Mesendoderm (in vitro differentiated cells): ENCODE measurements around the gene SMYD1.

Source experiments
- DNase-seq: peaks from one replicate; pipeline ENCODE4 v3.0.0; 2013
- H2AK5ac ChIP-seq: 2 replicates; pipeline ENCODE4 v1.6.1; 2013; ENCODE audit warnings: low read length, inconsistent platforms
- H2BK120ac ChIP-seq: 2 replicates; pipeline ENCODE4 v1.6.1; 2013; ENCODE audit warnings: low read depth, mild to moderate bottlenecking, low read length, moderate library complexity, mixed read lengths
- H2BK15ac ChIP-seq: replicated peaks from 2 replicates; pipeline ENCODE4 v1.6.1; 2013; ENCODE audit warnings: low read depth, mild to moderate bottlenecking, moderate library complexity
- H2BK5ac ChIP-seq: 2 replicates; pipeline ENCODE4 v1.6.1; 2013; ENCODE audit warnings: low read length, inconsistent platforms
- H3K18ac ChIP-seq: 2 replicates; pipeline ENCODE4 v1.6.1; 2013; ENCODE audit warnings: mild to moderate bottlenecking, low read length, mixed read lengths
- H3K23ac ChIP-seq: one replicate; pipeline ENCODE4 v1.6.1; 2013; ENCODE audit warnings: low read length
- H3K27ac ChIP-seq: 2 replicates; pipeline ENCODE4 v1.5.1; 2013; ENCODE audit warnings: low read depth, mild to moderate bottlenecking, inconsistent platforms, low read length, moderate library complexity
- H3K27me3 ChIP-seq: 2 replicates; pipeline ENCODE4 v1.6.1; 2013; ENCODE audit warnings: low read length, control low read depth, mild to moderate bottlenecking, inconsistent platforms; ENCODE audit not compliant: insufficient read depth, poor library complexity
- H3K36me3 ChIP-seq: 2 replicates; pipeline ENCODE4 v1.6.1; 2013; ENCODE audit warnings: low read length, inconsistent platforms; ENCODE audit not compliant: control insufficient read depth, insufficient read depth
- H3K4ac ChIP-seq: one replicate; pipeline ENCODE4 v1.6.1; 2013; ENCODE audit warnings: low read depth, mild to moderate bottlenecking, low read length, moderate library complexity
- H3K4me1 ChIP-seq: 2 replicates; pipeline ENCODE4 v1.6.1; 2013; ENCODE audit warnings: low read depth, low read length, inconsistent platforms; ENCODE audit not compliant: control insufficient read depth
- H3K4me2 ChIP-seq: 2 replicates; pipeline ENCODE4 v1.6.1; 2013; ENCODE audit warnings: low read length
- H3K4me3 ChIP-seq: 2 replicates; pipeline ENCODE4 v1.5.1; 2013; ENCODE audit warnings: mild to moderate bottlenecking, low read length
- H3K56ac ChIP-seq: one replicate; pipeline ENCODE4 v1.6.1; 2013; ENCODE audit warnings: low read length
- H3K79me1 ChIP-seq: 2 replicates; pipeline ENCODE4 v1.6.1; 2013; ENCODE audit warnings: low read length, inconsistent platforms
- H3K79me2 ChIP-seq: 2 replicates; pipeline ENCODE4 v1.6.1; 2013; ENCODE audit warnings: mild to moderate bottlenecking, low read length; ENCODE audit not compliant: control insufficient read depth, insufficient read depth
- H3K9ac ChIP-seq: 2 replicates; pipeline ENCODE4 v1.6.1; 2013; ENCODE audit warnings: low read length, inconsistent platforms
- H4K5ac ChIP-seq: one replicate; pipeline ENCODE4 v1.6.1; 2013; ENCODE audit warnings: low read length
- H4K8ac ChIP-seq: one replicate; pipeline ENCODE4 v1.6.1; 2013; ENCODE audit warnings: low read depth, mild to moderate bottlenecking, control low read depth, low read length, moderate library complexity
- WGBS: extraction: QIAGEN DNeasy Blood & Tissue Kit; methylation state at CpG from one replicate; pipeline ENCODE4 v1.1.7; 2013; ENCODE audit warnings: low lambda C conversion rate, missing lambda C conversion rate; ENCODE audit not compliant: insufficient coverage; ENCODE audit errors: extremely low coverage; 5-methylcytosine and 5-hydroxymethylcytosine counted together

SMYD1 gene

GRCh38 chr2:88122141-88122884, 54.7 kb downstream of the SMYD1 start:
- no CpG with 5 or more reads among the region's 8 CpGs for WGBS
- Histone ChIP-seq H2BK15ac (no peak overlapping the region), H4K8ac (no peak overlapping the region), H3K27ac (no peak overlapping the region), H3K4me2 (no peak overlapping the region), H3K4ac (no peak overlapping the region), H3K56ac (no peak overlapping the region), H3K23ac (no peak overlapping the region), H3K4me3 (no peak overlapping the region), H2BK120ac (no peak overlapping the region), H3K79me1 (no peaks in the 10 kb centered on the region), H2AK5ac (no peak overlapping the region), H3K9ac (no peak overlapping the region), H3K4me1 (no peaks in the 10 kb centered on the region), H3K79me2 (no peaks in the 10 kb centered on the region), H2BK5ac (no peak overlapping the region), H4K5ac (no peak overlapping the region), H3K27me3 (no peaks in the 10 kb centered on the region), H3K18ac (no peak overlapping the region), H3K36me3 (no peaks in the 10 kb centered on the region)
- DNase-seq: no peak

GRCh38 chr2:88123164-88123974, 55.7 kb downstream of the SMYD1 start:
- Histone ChIP-seq H3K27me3 (no peaks in the 10 kb centered on the region), H2BK5ac (no peak overlapping the region), H3K36me3 (no peaks in the 10 kb centered on the region)

DNA sequence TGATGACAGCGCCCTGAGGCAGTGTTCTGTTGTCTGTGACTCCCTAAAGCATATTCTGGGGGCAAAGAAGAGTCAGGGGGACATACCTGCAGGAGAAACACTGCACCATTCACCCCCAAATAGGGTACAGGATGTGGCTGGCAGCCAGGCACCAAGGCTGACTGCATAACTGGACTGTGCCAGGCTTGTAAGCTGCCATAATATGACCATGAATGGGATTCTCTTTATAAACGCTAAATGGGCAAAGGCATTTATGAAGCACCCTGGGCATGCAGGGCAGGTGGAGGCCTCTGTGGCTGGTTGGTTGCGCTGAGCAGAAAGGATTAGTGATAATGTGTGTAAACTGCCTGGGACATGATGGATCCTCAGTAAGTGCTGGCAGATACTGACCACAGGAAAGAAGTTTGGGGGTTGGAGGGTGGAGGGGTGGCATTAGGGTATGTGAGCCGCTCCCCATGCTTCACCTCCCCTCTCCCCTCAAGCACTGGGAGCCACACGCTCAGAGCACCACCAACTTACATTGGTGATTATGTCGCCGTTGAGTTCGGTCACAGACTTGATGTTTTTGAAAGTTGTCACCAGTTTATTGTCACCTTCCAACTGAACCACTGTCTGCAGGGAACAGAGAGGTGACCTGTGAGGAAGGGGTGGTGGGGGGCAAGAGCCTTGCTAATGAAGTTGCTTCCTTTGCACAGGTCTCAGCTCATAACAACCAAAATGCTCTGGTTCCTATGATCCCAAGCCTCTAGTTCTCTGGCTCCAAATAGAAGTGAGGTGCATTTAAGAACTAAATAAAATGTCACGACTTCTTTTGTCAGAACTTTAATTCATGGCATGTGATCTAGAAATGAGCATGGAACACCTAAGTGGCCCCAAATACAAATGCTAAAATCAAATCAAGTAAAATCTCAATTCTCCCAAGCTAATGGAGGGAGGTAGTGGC, 56.6 kb downstream of the SMYD1 start:
- H3K18ac ChIP-seq: no peak overlapping the region
- no CpG with 5 or more reads among the region's 9 CpGs for WGBS
- H2AK5ac ChIP-seq: no peak overlapping the region
- no peaks in the 10 kb centered on the region for H3K4me1 ChIP-seq
- no peaks in the 10 kb centered on the region for H3K79me2 ChIP-seq
- no peaks in the 10 kb centered on the region for H3K36me3 ChIP-seq
- H3K4me3 ChIP-seq: no peak overlapping the region
- H3K4me2 ChIP-seq: no peak overlapping the region
- H4K5ac ChIP-seq: no peak overlapping the region
- no peak overlapping the region for H3K4ac ChIP-seq
- H3K27ac ChIP-seq: no peak overlapping the region
- DNase-seq: no peak
- H3K56ac ChIP-seq: no peak overlapping the region
- H3K27me3 ChIP-seq: no peaks in the 10 kb centered on the region
- no peak overlapping the region for H3K23ac ChIP-seq
- no peak overlapping the region for H4K8ac ChIP-seq
- no peaks in the 10 kb centered on the region for H3K79me1 ChIP-seq
- H2BK15ac ChIP-seq: no peak overlapping the region
- no peak overlapping the region for H3K9ac ChIP-seq
- H2BK5ac ChIP-seq: no peak overlapping the region
- no peak overlapping the region for H2BK120ac ChIP-seq

More at GRCh38 chr2:88123164-88123974, 55.7 kb downstream of the SMYD1 start:
- no peak overlapping the region for H3K4ac ChIP-seq
- H3K79me2 ChIP-seq: no peaks in the 10 kb centered on the region
- no peak overlapping the region for H3K18ac ChIP-seq
- no peak overlapping the region for H3K23ac ChIP-seq
- no peak overlapping the region for H2BK15ac ChIP-seq
- no CpG with 5 or more reads among the region's 5 CpGs for WGBS
- H4K5ac ChIP-seq: no peak overlapping the region
- no peak overlapping the region for H3K9ac ChIP-seq
- H3K4me3 ChIP-seq: no peak overlapping the region
- no peak overlapping the region for H3K4me2 ChIP-seq
- no peaks in the 10 kb centered on the region for H3K79me1 ChIP-seq
- H4K8ac ChIP-seq: no peak overlapping the region
- DNase-seq: no peak
- H3K27ac ChIP-seq: no peak overlapping the region
- no peak overlapping the region for H2BK120ac ChIP-seq
- no peaks in the 10 kb centered on the region for H3K4me1 ChIP-seq
- H2AK5ac ChIP-seq: no peak overlapping the region
- H3K56ac ChIP-seq: no peak overlapping the region

DNA sequence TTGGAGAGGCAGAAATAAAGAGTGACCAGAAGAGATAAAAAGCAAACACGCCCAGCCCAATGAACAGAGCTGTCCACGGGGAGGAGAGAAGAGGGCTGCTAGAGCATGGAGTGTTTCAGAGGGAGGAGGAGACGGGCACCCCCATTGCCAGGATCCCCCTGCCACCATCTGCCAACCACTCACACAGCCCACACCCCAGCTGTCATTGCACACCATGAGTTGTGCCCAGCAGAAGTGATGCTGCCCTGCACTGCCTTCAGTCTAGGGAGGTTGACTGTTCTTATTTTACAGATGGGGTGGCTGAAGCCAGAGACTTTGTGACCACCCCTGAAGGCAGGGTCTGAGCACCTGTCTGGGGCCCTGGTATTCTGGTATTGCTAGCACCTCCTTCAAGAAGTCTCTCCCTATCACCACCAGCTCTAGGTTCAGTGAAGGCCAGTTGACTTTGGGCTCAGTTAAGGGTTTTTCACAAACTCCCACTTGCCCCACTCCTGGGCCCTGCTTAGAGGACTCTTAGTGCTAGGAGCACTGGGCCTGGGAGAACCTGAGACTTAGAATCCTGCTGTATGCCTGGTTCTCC, 57.8 kb downstream of the SMYD1 start:
- no peaks in the 10 kb centered on the region for H3K27me3 ChIP-seq
- no peak overlapping the region for H2AK5ac ChIP-seq

DNA sequence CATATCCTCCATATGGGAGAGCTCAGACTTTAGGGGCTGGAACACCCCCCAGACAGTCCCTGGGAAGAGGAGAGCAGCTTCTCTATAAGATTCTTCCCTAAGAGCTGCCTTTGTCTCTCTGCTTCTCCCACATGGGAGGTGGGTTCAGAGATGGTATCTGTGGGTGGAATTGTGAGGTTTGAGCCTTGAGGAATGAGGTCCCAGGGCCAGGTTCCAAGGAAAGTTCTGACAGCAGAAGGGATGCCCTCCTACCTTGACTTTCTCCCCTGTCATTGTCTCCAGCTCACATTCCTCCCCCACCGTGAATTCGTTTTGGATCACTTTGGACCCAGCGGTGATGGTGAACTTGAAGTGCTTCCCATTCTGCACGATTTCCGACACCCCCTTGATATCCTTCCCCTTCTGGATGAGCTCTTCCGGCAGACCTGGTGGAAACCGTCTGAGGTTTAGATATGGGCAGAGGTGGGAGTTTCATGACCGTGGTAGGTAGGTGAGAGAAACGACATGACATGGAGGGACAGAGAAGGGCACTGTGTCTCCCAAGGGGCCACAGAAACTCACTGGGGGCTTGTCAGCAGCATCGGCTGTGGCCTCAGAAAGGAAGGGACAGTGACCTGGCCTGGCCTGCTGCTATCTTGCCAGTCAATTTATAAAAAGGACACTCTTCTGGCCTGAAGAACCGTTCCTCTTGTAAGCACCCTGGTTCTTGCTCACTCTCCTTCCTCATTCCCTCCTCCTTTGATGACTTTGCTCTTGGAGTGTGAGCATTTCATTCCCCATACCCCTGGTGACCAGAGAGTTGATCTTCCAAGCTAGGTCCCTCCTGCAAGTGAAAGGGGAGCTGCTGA, 58.5 kb downstream of the SMYD1 start:
- H3K27ac ChIP-seq: no peak overlapping the region
- no peak overlapping the region for H3K4ac ChIP-seq
- H4K8ac ChIP-seq: no peak overlapping the region
- no peak overlapping the region for H3K18ac ChIP-seq
- no peaks in the 10 kb centered on the region for H3K4me1 ChIP-seq
- DNase-seq: no peak
- WGBS: no CpG with 5 or more reads among the region's 11 CpGs
- H3K27me3 ChIP-seq: no peaks in the 10 kb centered on the region
- no peak overlapping the region for H2BK15ac ChIP-seq
- no peak overlapping the region for H3K23ac ChIP-seq
- H4K5ac ChIP-seq: no peak overlapping the region
- no peak overlapping the region for H2AK5ac ChIP-seq
- H3K79me2 ChIP-seq: no peaks in the 10 kb centered on the region
- no peak overlapping the region for H3K4me3 ChIP-seq
- H3K79me1 ChIP-seq: no peaks in the 10 kb centered on the region
- H2BK120ac ChIP-seq: no peak overlapping the region
- H3K9ac ChIP-seq: no peak overlapping the region
- H3K36me3 ChIP-seq: no peaks in the 10 kb centered on the region
- no peak overlapping the region for H3K4me2 ChIP-seq
- no peak overlapping the region for H3K56ac ChIP-seq
- no peak overlapping the region for H2BK5ac ChIP-seq

More for the DNA sequence above, 57.8 kb downstream of the SMYD1 start:
- Histone ChIP-seq H3K23ac (no peak overlapping the region), H3K9ac (no peak overlapping the region), H2BK5ac (no peak overlapping the region), H3K18ac (no peak overlapping the region), H3K36me3 (no peaks in the 10 kb centered on the region), H4K8ac (no peak overlapping the region), H4K5ac (no peak overlapping the region), H3K4ac (no peak overlapping the region), H2BK120ac (no peak overlapping the region), H3K4me3 (no peak overlapping the region), H3K27ac (no peak overlapping the region), H2BK15ac (no peak overlapping the region), H3K4me2 (no peak overlapping the region), H3K79me1 (no peaks in the 10 kb centered on the region), H3K56ac (no peak overlapping the region), H3K4me1 (no peaks in the 10 kb centered on the region), H3K79me2 (no peaks in the 10 kb centered on the region)
- no peak for DNase-seq
- no CpG with 5 or more reads among the region's 3 CpGs for WGBS
